Measurements from ENCODE around the gene GUCA2B.
A peak's percentile ranks its signal among the peaks of the same experiment; 100 is the strongest.

The GUCA2B gene

GRCh38 chr1:42143896-42144710 lies 9.1 kb upstream of the GUCA2B start:
- DNase-seq = no peak

GRCh38 chr1:42144711-42145388 lies 8.4 kb upstream of the GUCA2B start:
- DNase-seq = no peak

DNA sequence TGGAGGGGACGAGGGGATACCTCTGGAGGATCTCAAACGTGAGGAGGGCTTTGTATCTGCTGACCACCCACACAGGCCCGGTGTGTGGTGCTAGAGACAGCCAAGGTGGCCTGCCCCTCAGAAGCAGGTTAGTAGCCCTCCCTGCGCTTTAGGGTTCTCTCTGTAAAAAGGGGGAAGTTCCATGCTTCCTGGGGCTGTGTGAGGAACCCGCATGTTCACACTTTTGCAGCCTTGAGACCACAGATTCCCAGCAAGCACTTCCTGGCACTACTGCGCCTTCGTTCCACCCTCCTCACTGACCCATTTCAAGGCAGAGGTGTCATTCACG lies 7.9 kb upstream of the GUCA2B start:
- no peak for DNase-seq

DNA sequence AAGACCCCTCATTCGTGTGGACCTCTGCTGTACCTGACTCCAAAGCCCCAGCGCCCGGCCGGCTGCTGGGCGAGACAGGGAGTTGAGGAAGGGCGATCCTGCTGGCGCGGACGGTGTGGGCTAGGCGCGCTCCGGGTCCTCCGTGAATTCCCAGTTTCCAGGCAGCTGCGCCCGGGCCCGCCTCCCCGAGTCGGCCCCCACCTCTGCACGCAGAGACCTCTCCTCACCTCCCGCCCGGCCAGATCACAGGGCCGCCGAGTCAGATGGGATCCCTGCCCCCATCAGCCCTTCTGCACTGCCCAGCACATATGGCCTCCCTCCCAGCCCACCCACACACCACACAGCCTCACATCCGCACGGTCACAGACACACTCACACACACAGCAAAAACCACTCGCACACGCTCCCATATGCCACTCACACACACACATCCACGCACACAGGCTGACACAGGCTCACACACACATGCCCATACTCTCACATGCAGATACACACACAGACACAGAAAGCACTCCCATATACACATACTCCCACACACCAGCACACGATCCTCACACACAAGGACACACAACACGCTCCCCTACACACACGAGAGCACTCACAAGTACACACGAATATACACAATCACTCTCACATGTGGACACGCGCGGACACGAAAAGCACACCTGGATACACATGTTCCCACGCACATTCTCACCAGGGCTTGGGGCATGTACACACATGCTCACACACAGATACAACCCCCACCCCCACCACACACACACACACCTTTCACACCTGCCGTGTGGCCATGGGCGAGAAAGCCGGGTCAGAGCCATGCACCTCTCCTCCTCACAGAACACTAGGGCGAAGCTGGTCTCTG lies 7.2 kb upstream of the GUCA2B start:
- DNase-seq = no peak

- peak; percentile 42 for DNase-seq
Measured at GRCh38 chr1:42146626-42147320, 6.4 kb upstream of the GUCA2B start.

DNA sequence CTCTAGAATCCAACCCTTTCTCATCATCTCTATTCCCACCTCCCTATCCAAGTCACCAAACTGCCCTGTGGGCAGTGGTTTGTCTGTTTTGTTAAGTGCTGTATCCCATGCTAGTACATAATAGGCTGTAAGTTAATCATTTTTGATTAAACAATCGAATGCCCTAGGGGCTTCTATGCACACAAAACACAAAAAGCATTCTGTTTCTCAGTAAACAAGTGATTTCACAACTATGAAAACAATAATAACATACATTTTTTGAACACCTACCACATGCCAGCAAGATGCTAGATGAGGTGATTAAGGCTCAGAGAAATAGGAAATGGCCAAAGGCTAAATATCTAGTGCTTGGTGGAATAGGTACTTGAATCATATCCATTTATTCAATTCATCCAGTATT lies 5.0 kb upstream of the GUCA2B start:
- no peak for DNase-seq

- no peak for DNase-seq
Measured at GRCh38 chr1:42150651-42151050, 2.6 kb upstream of the GUCA2B start.

GRCh38 chr1:42152119-42152518 lies 1.1 kb upstream of the GUCA2B start:
- DNase-seq = no peak

GRCh38 chr1:42153624-42154023 lies 414 bp downstream of the GUCA2B start:
- no peak for DNase-seq

GRCh38 chr1:42154685-42155084 lies 1.5 kb downstream of the GUCA2B start:
- no peak for DNase-seq

- no peak for DNase-seq
Measured at GRCh38 chr1:42155362-42155761, 2.2 kb downstream of the GUCA2B start.

DNA sequence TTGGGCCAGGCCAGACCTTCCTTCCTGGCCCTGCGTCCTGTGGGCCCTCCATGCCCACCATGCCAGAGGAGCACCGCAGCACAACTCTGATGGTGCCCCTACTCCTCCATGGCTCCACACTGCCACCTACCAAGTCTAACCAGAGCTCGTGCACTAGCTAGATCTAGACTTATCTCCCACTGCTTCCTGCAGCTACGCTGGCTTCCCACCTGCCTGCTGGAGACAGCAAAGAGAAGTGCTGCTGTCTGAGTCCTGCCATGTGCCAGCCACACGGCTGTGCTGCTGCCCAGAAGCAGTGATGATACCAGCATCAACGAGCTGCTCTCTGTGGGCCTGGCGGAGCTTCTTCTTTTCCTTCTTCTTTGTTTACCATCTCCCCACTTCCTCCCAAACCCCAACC lies 4.5 kb downstream of the GUCA2B start:
- no peak for DNase-seq

DNA sequence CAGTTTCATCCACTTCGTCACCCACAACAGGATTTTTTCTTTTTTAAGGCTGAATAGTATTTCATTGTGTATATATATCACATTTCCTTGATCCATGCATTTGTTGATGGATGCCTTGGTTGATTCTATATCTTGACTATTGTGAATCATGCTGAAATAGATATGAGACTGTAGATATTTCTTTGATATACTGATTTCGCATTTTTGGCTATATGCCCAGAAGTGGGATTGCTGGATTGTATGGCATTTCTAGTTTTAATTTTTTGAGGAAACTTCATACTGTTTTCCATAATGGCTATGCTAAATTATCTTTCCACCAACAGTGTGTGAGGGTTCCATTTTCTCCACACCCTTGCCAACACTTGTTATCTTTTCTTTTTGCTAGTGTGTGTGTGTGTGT lies 5.0 kb downstream of the GUCA2B start:
- DNase-seq = no peak

GRCh38 chr1:42162181-42162580 lies 9.0 kb downstream of the GUCA2B start:
- DNase-seq = no peak

- DNase-seq = no peak
Measured at GRCh38 chr1:42163114-42163513, 9.9 kb downstream of the GUCA2B start.

GRCh38 chr1:42163536-42164503 lies 10.6 kb downstream of the GUCA2B start:
- DNase-seq = no peak

- DNase-seq = no peak
Measured at GRCh38 chr1:42164551-42165420, 11.6 kb downstream of the GUCA2B start, which contains the start of gene GUCA2A. TSS of gene GUCA2A (minus strand) at chr1:42164745. CDS start at chr1:42164712, 33 bp downstream.

DNA sequence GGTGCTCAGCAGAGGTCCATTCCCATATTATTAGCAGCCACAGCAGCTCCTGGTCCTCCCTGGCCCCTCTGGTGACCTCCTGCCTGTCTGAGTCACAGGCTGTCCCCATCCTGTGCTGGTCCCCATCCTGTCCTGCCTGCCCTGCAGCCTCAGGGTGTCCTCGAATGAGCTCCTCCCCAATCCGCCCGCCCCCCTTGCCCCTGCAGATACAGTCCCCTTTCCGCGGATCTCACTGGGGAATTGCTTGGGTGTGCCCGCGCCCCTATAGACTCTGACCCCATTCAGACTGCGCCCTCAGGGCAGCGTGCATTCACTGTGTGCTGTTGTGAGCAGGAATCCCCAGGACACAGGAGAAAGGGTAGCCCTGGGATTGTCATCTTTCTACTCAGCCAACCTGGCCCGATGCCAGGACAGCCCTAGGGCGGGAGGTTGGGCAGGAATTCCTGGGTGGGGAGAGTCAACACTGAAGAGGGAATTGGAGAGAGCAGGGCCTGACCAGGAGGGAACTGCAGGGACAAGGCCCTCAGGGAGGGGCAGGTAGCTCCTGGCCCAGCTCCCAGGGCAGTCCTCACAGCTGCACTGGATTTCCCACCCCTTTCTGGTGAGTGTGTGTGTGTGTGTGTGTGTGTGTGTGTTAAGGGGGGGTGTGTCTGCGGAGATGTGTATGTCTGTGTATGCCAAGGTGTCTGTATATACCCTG lies 12.5 kb downstream of the GUCA2B start:
- DNase-seq = no peak

- DNase-seq = no peak
Measured at GRCh38 chr1:42167611-42168390, 14.6 kb downstream of the GUCA2B start.

Data from stimulated activated naive CD4-positive, alpha-beta T cell treated with Interleukin-2 at 50 U/mL for 16 hours (primary cell).